GM12875 (cell line): ENCODE data around the gene MAPRE3.

Experiments
- H3K4me3 ChIP-seq: one replicate; pipeline ENCODE4 v1.5.1; 2011; ENCODE audit warnings: low read depth, low read length, control low read depth
- CTCF ChIP-seq: IDR thresholded peaks from 2 replicates; pipeline ENCODE4 v1.5.1; 2011; ENCODE audit warnings: low read depth, mild to moderate bottlenecking, control low read depth, inconsistent platforms, low read length, moderate library complexity, borderline replicate concordance; ENCODE audit not compliant: insufficient read depth

MAPRE3 gene

GRCh38 chr2:27003007-27003406 lies 32.6 kb downstream of the MAPRE3 start:
- H3K4me3 ChIP-seq: no peak overlapping the region
- no peak for TF ChIP-seq CTCF

- no peak overlapping the region for H3K4me3 ChIP-seq
- TF ChIP-seq CTCF: no peak
These were observed 33.4 kb downstream of the MAPRE3 start for GRCh38 chr2:27003857-27004256.

- no peak overlapping the region for H3K4me3 ChIP-seq
- TF ChIP-seq CTCF: no peak
These were observed 36.4 kb downstream of the MAPRE3 start for GRCh38 chr2:27006602-27007415.

- no peak for TF ChIP-seq CTCF
- no peak overlapping the region for H3K4me3 ChIP-seq
These were observed 37.3 kb downstream of the MAPRE3 start for GRCh38 chr2:27007416-27008374.

GRCh38 chr2:27008678-27009077 lies 38.2 kb downstream of the MAPRE3 start:
- H3K4me3 ChIP-seq: no peak overlapping the region
- TF ChIP-seq CTCF: no peak

GRCh38 chr2:27009083-27009482 lies 38.6 kb downstream of the MAPRE3 start:
- no peak for TF ChIP-seq CTCF
- no peak overlapping the region for H3K4me3 ChIP-seq

- TF ChIP-seq CTCF: no peak
- no peak overlapping the region for H3K4me3 ChIP-seq
These were observed 39.3 kb downstream of the MAPRE3 start for GRCh38 chr2:27009716-27010115.
